Neural cell (in vitro differentiated cells): ENCODE results near the gene FAM118A. TPM values are rescaled to one million over a fixed set of nuclear protein-coding genes. Genes with fewer than 3 reads are reported as not detected.

Experiments used
- H2AFZ ChIP-seq: fragments of 200-600, 300-800 bp; sonication (generic), shearing (Covaris generic); 2 replicates; pipeline ENCODE4 v1.6.0; 2014; ENCODE audit warnings: low read depth, mild to moderate bottlenecking, antibody characterized with exemption, low read length, moderate library complexity
- H3F3A ChIP-seq: fragments of 200-600 bp; shearing (Covaris generic); 2 replicates; pipeline ENCODE4 v1.6.1; 2016; ENCODE audit warnings: mild to moderate bottlenecking, moderate library complexity, mixed read lengths, antibody characterized with exemption, low read length; ENCODE audit not compliant: insufficient read depth, poor library complexity, severe bottlenecking
- H3K27ac ChIP-seq: fragments of 200-600, 300-800 bp; sonication (generic), shearing (Covaris generic); 2 replicates; pipeline ENCODE4 v1.5.1; 2014; ENCODE audit warnings: mild to moderate bottlenecking, low read length, moderate library complexity
- H3K27me3 ChIP-seq: fragments of 300-800, 200-600 bp; sonication (generic), shearing (Covaris generic); 2 replicates; pipeline ENCODE4 v1.6.0; 2014; ENCODE audit warnings: mild to moderate bottlenecking, low read depth, low read length, moderate library complexity; ENCODE audit not compliant: insufficient read depth
- H3K36me3 ChIP-seq: fragments of 300-800, 200-600 bp; sonication (generic), shearing (Covaris generic); 2 replicates; pipeline ENCODE4 v1.5.1; 2014; ENCODE audit warnings: mild to moderate bottlenecking, antibody characterized with exemption, low read length, moderate library complexity; ENCODE audit not compliant: insufficient read depth
- H3K4me2 ChIP-seq: fragments of 300-800, 200-600 bp; sonication (generic), shearing (Covaris generic); 2 replicates; pipeline ENCODE4 v1.6.0; 2014; ENCODE audit warnings: mild to moderate bottlenecking, low read length
- H3K4me3 ChIP-seq: fragments of 300-800, 200-600 bp; sonication (generic), shearing (Covaris generic); 2 replicates; pipeline ENCODE4 v1.5.1; 2014; ENCODE audit warnings: mild to moderate bottlenecking, low read length, moderate library complexity
- H3K79me2 ChIP-seq: fragments of 200-600 bp; shearing (Covaris generic); replicated peaks from 2 replicates; pipeline ENCODE4 v1.6.0; 2014; ENCODE audit warnings: mild to moderate bottlenecking, low read length, moderate library complexity; ENCODE audit not compliant: insufficient read depth
- H3K9ac ChIP-seq: fragments of 300-800, 200-600 bp; sonication (generic), shearing (Covaris generic); 2 replicates; pipeline ENCODE4 v1.6.1; 2016; ENCODE audit warnings: mild to moderate bottlenecking, low read length, mixed read lengths
- H3K9me2 ChIP-seq: fragments of 200-600 bp; shearing (Covaris generic); 2 replicates; pipeline ENCODE4 v1.6.1; 2016; ENCODE audit warnings: mild to moderate bottlenecking, low read length, mixed read lengths; ENCODE audit not compliant: insufficient read depth
- H3K9me3 ChIP-seq: fragments of 200-600, 300-800 bp; sonication (generic), shearing (Covaris generic); 2 replicates; pipeline ENCODE4 v1.6.1; 2016; ENCODE audit warnings: mild to moderate bottlenecking, mixed run types, low read length, moderate library complexity, mixed read lengths
- H4K20me1 ChIP-seq: fragments of 200-600 bp; shearing (Covaris generic); 2 replicates; pipeline ENCODE4 v1.6.1; 2016; ENCODE audit warnings: mild to moderate bottlenecking, mixed run types; ENCODE audit not compliant: insufficient read depth
- EP300 ChIP-seq: fragments of 450-650 bp; conservative IDR thresholded peaks from 2 replicates; pipeline ENCODE4 v1.6.1; 2014; ENCODE audit warnings: antibody characterized with exemption, mild to moderate bottlenecking, moderate library complexity; ENCODE audit not compliant: poor library complexity, severe bottlenecking
- EZH2 ChIP-seq: fragments of 200-600, 300-800 bp; shearing (Covaris generic), sonication (generic); IDR thresholded peaks from 2 replicates; pipeline ENCODE4 v1.6.1; 2014; ENCODE audit warnings: antibody characterized with exemption, low read length, borderline replicate concordance, mild to moderate bottlenecking; ENCODE audit not compliant: insufficient read depth, poor library complexity, severe bottlenecking
- MXI1 ChIP-seq: fragments of 450-650 bp; conservative IDR thresholded peaks from 2 replicates; pipeline ENCODE4 v1.6.1; 2014; ENCODE audit warnings: antibody characterized with exemption, mild to moderate bottlenecking; ENCODE audit not compliant: poor library complexity, severe bottlenecking
- POLR2AphosphoS5 ChIP-seq: IDR thresholded peaks from 2 replicates; pipeline ENCODE4 v1.6.1; 2012
- RAD21 ChIP-seq: fragments of 450-650 bp; conservative IDR thresholded peaks from 2 replicates; pipeline ENCODE4 v1.6.1; 2014; ENCODE audit warnings: antibody characterized with exemption, mild to moderate bottlenecking, moderate library complexity
- SMC3 ChIP-seq: fragments of 450-650 bp; conservative IDR thresholded peaks from 2 replicates; pipeline ENCODE4 v1.6.1; 2014; ENCODE audit warnings: antibody characterized with exemption, mild to moderate bottlenecking, moderate library complexity; ENCODE audit not compliant: poor library complexity
- TAF1 ChIP-seq: IDR thresholded peaks from 2 replicates; pipeline ENCODE4 v1.6.1; 2012; ENCODE audit warnings: low read depth
- polyA plus RNA-seq: library from polyadenylated mRNA; depleted of rRNA; stranded (reverse); fragments of >200 nt; gene quantifications from 2 replicates; pipeline ENCODE4 v1.2.3, GENCODE V29; 2014
- TF ChIP-seq, protein P1 (sequence below): fragments of 450-650 bp; IDR thresholded peaks from 2 replicates; pipeline ENCODE4 v1.5.1; 2014; ENCODE audit warnings: antibody characterized with exemption, mild to moderate bottlenecking, moderate library complexity; ENCODE audit not compliant: poor library complexity, severe bottlenecking
- TF ChIP-seq, protein P2 (sequence below): IDR thresholded peaks from 2 replicates; pipeline ENCODE4 v1.6.1; 2012; ENCODE audit warnings: borderline replicate concordance

Gene FAM118A
- polyA plus RNA-seq, 1 donor from 2014 or later, result 9.6 TPM

DNA sequence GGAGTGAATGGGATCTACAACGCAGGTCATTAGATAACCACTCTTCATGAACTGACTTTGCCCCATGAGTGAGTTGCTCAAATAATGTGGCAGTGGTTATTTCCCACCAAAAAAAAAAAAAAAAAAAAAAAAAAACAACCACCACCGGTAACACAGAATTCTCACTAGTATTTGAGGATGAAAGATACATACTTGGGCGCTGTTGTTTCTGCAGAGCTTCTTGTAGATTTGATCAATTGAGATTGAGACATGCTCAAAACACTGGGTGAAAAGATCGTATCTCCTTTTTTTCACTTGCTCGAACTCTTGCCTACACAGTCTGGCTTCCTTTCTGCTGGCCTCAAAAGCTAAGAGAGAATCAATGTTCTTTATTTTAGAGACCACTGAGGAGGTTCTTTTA lies 44.1 kb downstream of the FAM118A start:
- no peak overlapping the region for H3K4me3 ChIP-seq
- H3K27me3 ChIP-seq, result no peaks in the 10 kb centered on the region
- no peaks in the 10 kb centered on the region for H3K9me3 ChIP-seq
- no peaks in the 10 kb centered on the region for H3K79me2 ChIP-seq
- no peak overlapping the region for H3K27ac ChIP-seq
- H2AFZ ChIP-seq, result no peak overlapping the region
- no peaks in the 10 kb centered on the region for H4K20me1 ChIP-seq
- no peak overlapping the region for H3K9ac ChIP-seq
- H3F3A ChIP-seq, result no peaks in the 10 kb centered on the region
- TF ChIP-seq, protein P1, sequence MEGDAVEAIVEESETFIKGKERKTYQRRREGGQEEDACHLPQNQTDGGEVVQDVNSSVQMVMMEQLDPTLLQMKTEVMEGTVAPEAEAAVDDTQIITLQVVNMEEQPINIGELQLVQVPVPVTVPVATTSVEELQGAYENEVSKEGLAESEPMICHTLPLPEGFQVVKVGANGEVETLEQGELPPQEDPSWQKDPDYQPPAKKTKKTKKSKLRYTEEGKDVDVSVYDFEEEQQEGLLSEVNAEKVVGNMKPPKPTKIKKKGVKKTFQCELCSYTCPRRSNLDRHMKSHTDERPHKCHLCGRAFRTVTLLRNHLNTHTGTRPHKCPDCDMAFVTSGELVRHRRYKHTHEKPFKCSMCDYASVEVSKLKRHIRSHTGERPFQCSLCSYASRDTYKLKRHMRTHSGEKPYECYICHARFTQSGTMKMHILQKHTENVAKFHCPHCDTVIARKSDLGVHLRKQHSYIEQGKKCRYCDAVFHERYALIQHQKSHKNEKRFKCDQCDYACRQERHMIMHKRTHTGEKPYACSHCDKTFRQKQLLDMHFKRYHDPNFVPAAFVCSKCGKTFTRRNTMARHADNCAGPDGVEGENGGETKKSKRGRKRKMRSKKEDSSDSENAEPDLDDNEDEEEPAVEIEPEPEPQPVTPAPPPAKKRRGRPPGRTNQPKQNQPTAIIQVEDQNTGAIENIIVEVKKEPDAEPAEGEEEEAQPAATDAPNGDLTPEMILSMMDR, result no peak
- TF ChIP-seq, protein P2, sequence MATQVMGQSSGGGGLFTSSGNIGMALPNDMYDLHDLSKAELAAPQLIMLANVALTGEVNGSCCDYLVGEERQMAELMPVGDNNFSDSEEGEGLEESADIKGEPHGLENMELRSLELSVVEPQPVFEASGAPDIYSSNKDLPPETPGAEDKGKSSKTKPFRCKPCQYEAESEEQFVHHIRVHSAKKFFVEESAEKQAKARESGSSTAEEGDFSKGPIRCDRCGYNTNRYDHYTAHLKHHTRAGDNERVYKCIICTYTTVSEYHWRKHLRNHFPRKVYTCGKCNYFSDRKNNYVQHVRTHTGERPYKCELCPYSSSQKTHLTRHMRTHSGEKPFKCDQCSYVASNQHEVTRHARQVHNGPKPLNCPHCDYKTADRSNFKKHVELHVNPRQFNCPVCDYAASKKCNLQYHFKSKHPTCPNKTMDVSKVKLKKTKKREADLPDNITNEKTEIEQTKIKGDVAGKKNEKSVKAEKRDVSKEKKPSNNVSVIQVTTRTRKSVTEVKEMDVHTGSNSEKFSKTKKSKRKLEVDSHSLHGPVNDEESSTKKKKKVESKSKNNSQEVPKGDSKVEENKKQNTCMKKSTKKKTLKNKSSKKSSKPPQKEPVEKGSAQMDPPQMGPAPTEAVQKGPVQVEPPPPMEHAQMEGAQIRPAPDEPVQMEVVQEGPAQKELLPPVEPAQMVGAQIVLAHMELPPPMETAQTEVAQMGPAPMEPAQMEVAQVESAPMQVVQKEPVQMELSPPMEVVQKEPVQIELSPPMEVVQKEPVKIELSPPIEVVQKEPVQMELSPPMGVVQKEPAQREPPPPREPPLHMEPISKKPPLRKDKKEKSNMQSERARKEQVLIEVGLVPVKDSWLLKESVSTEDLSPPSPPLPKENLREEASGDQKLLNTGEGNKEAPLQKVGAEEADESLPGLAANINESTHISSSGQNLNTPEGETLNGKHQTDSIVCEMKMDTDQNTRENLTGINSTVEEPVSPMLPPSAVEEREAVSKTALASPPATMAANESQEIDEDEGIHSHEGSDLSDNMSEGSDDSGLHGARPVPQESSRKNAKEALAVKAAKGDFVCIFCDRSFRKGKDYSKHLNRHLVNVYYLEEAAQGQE, result no peak
- TF ChIP-seq MXI1 (no peak), EP300 (no peak), POLR2AphosphoS5 (no peak), EZH2 (no peak), RAD21 (no peak), SMC3 (no peak)
- no peaks in the 10 kb centered on the region for H3K9me2 ChIP-seq
- no peak overlapping the region for H3K4me2 ChIP-seq
- no peaks in the 10 kb centered on the region for H3K36me3 ChIP-seq

DNA sequence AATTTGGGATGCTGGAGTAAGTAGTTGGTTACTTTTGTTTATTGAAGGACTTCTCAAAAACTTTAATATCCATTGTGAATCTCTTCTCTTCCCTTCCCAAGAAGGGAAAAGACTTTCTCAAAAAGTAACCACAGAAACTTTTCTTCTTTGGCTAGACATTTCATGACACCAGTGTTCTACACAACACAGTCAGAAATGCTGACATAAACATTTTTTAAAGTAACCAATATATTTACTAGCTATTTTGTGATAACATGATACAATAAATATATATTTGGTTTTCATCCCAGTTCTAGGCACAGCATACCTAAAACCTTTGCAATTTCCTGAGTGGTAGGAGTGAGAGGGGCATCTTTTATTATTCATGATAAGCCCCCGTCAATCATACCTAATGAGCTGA lies 47.8 kb downstream of the FAM118A start:
- no peaks in the 10 kb centered on the region for H3K36me3 ChIP-seq
- TF ChIP-seq EP300, result no peak
- TF ChIP-seq SMC3, result no peak
- no peak for TF ChIP-seq EZH2
- TF ChIP-seq, protein P1, result no peak
- TF ChIP-seq RAD21, result no peak
- no peak for TF ChIP-seq MXI1
- TF ChIP-seq, protein P2, result no peak
- TF ChIP-seq POLR2AphosphoS5, result no peak
- no peak for TF ChIP-seq TAF1
- H3K4me3 ChIP-seq, result no peak overlapping the region
- H3K27me3 ChIP-seq, result no peaks in the 10 kb centered on the region
- no peak overlapping the region for H3K4me2 ChIP-seq
- H3K79me2 ChIP-seq, result no peaks in the 10 kb centered on the region
- H3F3A ChIP-seq, result no peaks in the 10 kb centered on the region
- H3K27ac ChIP-seq, result no peak overlapping the region
- no peaks in the 10 kb centered on the region for H3K9me3 ChIP-seq
- H4K20me1 ChIP-seq, result no peaks in the 10 kb centered on the region
- H3K9me2 ChIP-seq, result no peaks in the 10 kb centered on the region
- no peak overlapping the region for H2AFZ ChIP-seq
- H3K9ac ChIP-seq, result no peak overlapping the region
